ENCODE measurements around the gene LGALS7B. TPM values are rescaled to one million over a fixed set of nuclear protein-coding genes. Genes with fewer than 3 reads are reported as not detected.
"Not testable (repeated sequence)": the region's sequence is repeated elsewhere in the genome, so short reads cannot be mapped to it uniquely, and the experiment has no call there.

LGALS7B gene
- total and polyA plus RNA-seq, 2 of the 8 experiments (the other 6 are each of a cell fraction or from before 2014, with no cell fraction given), result 3.6 TPM; not detected in 1

DNA sequence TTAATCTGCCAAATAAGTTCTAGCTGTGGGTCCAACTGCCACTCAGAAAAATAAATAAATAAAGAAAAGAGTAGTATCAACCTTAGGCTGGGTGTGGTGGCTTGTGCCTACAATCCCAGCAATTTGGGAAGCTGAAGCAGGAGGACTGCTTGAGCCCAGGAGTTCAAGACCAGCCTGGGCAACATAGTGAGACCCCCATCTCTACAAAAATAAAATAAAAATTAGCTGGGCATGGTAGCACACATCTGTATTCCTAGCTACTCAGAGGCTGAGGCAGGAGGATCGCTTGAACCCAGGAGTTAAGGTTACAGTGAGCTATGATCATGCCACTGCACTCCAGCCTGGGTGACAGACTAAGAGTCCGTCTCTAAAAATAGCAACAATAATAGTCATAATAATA lies 24.9 kb downstream of the LGALS7B start:
- POLR2A ChIA-PET (ENCODE audit: partially characterized antibody), result interaction anchor here (1.2 to 3.7 kb wide), 5 partner anchors 15 to 35 kb away, joined by 3 to 17 read pairs (median 3); partner anchors contain the start of gene ECH1
- H4K91ac ChIP-seq (replicated peaks; ENCODE audit: insufficient read length, low read length), result not testable (repeated sequence)

More for the DNA sequence above, 24.9 kb downstream of the LGALS7B start:
- not testable (repeated sequence) for FAIRE-seq; H3K9ac ChIP-seq (replicated peaks in 1 of 4; ENCODE audit: extremely low read depth in 1 of 4, low read depth in 3 of 4, low read length in 3 of 4); H2BK12ac ChIP-seq (ENCODE audit: low read depth, low read length); H3K9me3 ChIP-seq (ENCODE audit: insufficient read depth in 2 of 2, low read depth in 1 of 2, low read length in 1 of 2); H2AK5ac ChIP-seq (ENCODE audit: low read depth, low read length); H3K4me1 ChIP-seq (replicated peaks in 1 of 4; ENCODE audit: control insufficient read depth in 3 of 4, insufficient read depth in 4 of 4, low read length in 3 of 4); H3K79me1 ChIP-seq (ENCODE audit: low read depth, low read length); H3K56ac ChIP-seq (replicated peaks; ENCODE audit: insufficient read length, low read depth, low read length); H3K27me3 ChIP-seq (replicated peaks in 1 of 4; ENCODE audit: control insufficient read depth in 3 of 4, extremely low read depth in 1 of 4, insufficient read depth in 3 of 4, low read length in 3 of 4); H3K18ac ChIP-seq (ENCODE audit: extremely low read depth, low read length); H3K27ac ChIP-seq (ENCODE audit: low read depth, low read length); H3K4me3 ChIP-seq (ENCODE audit: extremely low read depth in 1 of 4, insufficient read depth in 2 of 4, low read depth in 3 of 4, low read length in 4 of 4); H2BK120ac ChIP-seq (replicated peaks; ENCODE audit: low read depth, low read length); H3K4ac ChIP-seq (replicated peaks; ENCODE audit: insufficient read length, low read depth, low read length); H4K5ac ChIP-seq (ENCODE audit: insufficient read length, low read depth, low read length); H3K23ac ChIP-seq (ENCODE audit: insufficient read length); H3K4me2 ChIP-seq (ENCODE audit: insufficient read depth in 1 of 2, low read depth in 2 of 2, low read length in 2 of 2); H3K14ac ChIP-seq (ENCODE audit: insufficient read length); H4K20me1 ChIP-seq (replicated peaks in 1 of 2; ENCODE audit: control insufficient read depth in 1 of 2, insufficient read depth in 2 of 2, low read length in 2 of 2); DNase-seq (ENCODE audit: low read depth in 1 of 2, low spot score in 2 of 2); H3K79me2 ChIP-seq (ENCODE audit: control insufficient read depth in 1 of 2, insufficient read depth in 2 of 2, low read length in 2 of 2); H4K8ac ChIP-seq (ENCODE audit: extremely low read depth, insufficient read depth, low read length); H3K23me2 ChIP-seq (ENCODE audit: low read depth, low read length); H2BK20ac ChIP-seq (ENCODE audit: low read length); H2AFZ ChIP-seq (ENCODE audit: low read length); H2BK5ac ChIP-seq (ENCODE audit: low read depth, low read length); H2BK15ac ChIP-seq (ENCODE audit: low read length)
- WGBS, 2 experiments (ENCODE audit: extremely low coverage in 1 of 2, insufficient coverage in 1 of 2, insufficient read length in 1 of 2, insufficient replicate concordance in 2 of 2, low coverage in 1 of 2, low lambda C conversion rate in 2 of 2, missing lambda C conversion rate in 1 of 2), result 73% methylated on average over 2 of the region's 2 CpGs; no CpG with 5 or more reads in 1 of the 2 experiments
- H3K36me3 ChIP-seq (ENCODE audit: control insufficient read depth in 2 of 4, insufficient read depth in 4 of 4, low read length in 3 of 4), result peaks cover 0 to 20% (median 10%) of the 10 kb centered on the region in 4 experiments; a peak in 5 of 8 replicates
- CTCF ChIA-PET (ENCODE audit: partially characterized antibody), result interaction anchor here (1.1 to 1.5 kb wide), 2 partner anchors 9 to 13 kb away, joined by 3 read pairs; no protein-coding TSS in a partner anchor
